ENCODE data around the gene AMOT.
A peak's percentile ranks its signal among the peaks of the same experiment; 100 is the strongest.

AMOT gene

DNA sequence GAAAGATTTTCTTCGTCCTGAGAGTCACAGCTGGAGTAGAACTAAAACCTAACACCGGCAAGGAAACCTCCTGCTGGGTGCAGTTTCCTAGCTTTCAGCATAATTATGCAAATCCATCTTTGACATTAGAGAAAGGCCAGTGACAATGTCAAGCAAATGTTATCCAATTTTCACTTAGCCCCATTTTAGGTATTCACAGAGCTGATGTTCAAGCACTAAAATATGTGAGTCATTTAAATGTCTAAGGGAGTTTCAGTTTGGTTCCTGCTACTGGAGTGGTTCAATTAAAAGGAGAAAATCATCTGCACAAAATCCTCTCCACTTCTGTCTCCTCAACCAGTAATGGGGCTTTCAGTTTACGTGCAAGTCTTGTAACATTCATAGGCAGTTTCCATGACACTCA is 37.1 kb upstream of the AMOT start:
- Histone ChIP-seq H3K27ac (ENCODE audit: low read length) (peak overlapping the region; percentile 24; the same call in 1 of the 2 replicates), H3F3A (ENCODE audit: insufficient read depth, low read length) (no peaks in the 10 kb centered on the region), H3K9me2 (replicated peaks; ENCODE audit: insufficient read depth, low read length) (no peaks in the 10 kb centered on the region), H3K36me3 (replicated peaks; ENCODE audit: insufficient read depth, low read length) (no peaks in the 10 kb centered on the region), H3K79me2 (ENCODE audit: low read length) (no peaks in the 10 kb centered on the region), H3K4me2 (ENCODE audit: low read depth, low read length) (peak overlapping the region; percentile 40; the same call in 1 of the 2 replicates), H4K20me1 (ENCODE audit: insufficient read depth, low read length) (no peaks in the 10 kb centered on the region), H3K4me1 (ENCODE audit: low read length) (peaks cover 18% of the 10 kb centered on the region; the same call in 1 of the 2 replicates), H3K4me3 (ENCODE audit: low read length) (no peak overlapping the region), H3K27me3 (replicated peaks; ENCODE audit: insufficient read depth, low read length) (no peaks in the 10 kb centered on the region), H3K9me3 (replicated peaks; ENCODE audit: insufficient read depth, low read length) (no peaks in the 10 kb centered on the region), H2AFZ (ENCODE audit: low read length) (no peak overlapping the region), H3K9ac (ENCODE audit: low read length) (no peak overlapping the region)
- TF ChIP-seq EZH2phosphoT487 (IDR thresholded peaks at IDR 0.05; ENCODE audit: low read length), result no peak
- no peak for TF ChIP-seq EZH2 (optimal IDR thresholded peaks at IDR 0.05; ENCODE audit: low read depth, low read length)
- TF ChIP-seq, protein P1, sequence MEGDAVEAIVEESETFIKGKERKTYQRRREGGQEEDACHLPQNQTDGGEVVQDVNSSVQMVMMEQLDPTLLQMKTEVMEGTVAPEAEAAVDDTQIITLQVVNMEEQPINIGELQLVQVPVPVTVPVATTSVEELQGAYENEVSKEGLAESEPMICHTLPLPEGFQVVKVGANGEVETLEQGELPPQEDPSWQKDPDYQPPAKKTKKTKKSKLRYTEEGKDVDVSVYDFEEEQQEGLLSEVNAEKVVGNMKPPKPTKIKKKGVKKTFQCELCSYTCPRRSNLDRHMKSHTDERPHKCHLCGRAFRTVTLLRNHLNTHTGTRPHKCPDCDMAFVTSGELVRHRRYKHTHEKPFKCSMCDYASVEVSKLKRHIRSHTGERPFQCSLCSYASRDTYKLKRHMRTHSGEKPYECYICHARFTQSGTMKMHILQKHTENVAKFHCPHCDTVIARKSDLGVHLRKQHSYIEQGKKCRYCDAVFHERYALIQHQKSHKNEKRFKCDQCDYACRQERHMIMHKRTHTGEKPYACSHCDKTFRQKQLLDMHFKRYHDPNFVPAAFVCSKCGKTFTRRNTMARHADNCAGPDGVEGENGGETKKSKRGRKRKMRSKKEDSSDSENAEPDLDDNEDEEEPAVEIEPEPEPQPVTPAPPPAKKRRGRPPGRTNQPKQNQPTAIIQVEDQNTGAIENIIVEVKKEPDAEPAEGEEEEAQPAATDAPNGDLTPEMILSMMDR (IDR thresholded peaks at IDR 0.05; ENCODE audit: low read length), result no peak
- peak; percentile 53 for DNase-seq

DNA sequence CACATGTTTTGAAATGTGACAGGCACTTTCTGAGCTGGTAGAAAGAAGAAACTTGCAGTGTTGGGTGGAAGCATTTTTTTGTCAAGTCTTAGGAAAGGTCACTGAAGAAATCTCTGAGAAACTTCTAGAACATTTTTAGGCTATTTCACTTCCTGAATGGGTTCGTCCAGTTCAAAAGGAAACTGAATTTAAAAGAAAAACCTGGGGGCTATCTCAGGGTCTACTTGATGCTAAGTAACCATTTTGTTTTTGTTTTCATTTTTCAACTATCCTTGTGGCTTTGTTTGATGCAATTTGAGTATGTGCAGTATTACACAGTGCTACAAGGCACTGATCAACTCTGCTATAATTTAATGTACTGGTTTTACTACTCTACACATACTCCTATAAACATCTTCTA is 34.0 kb upstream of the AMOT start:
- H3K9me2 ChIP-seq (replicated peaks; ENCODE audit: insufficient read depth, low read length), result no peaks in the 10 kb centered on the region
- no peaks in the 10 kb centered on the region for H3F3A ChIP-seq (ENCODE audit: insufficient read depth, low read length)
- H3K4me3 ChIP-seq (ENCODE audit: low read length), result no peak overlapping the region
- H3K4me2 ChIP-seq (ENCODE audit: low read depth, low read length), result peak overlapping the region; percentile 7
- TF ChIP-seq, protein P1 (IDR thresholded peaks at IDR 0.05; ENCODE audit: low read length), result no peak
- no peak for TF ChIP-seq EZH2phosphoT487 (IDR thresholded peaks at IDR 0.05; ENCODE audit: low read length)
- TF ChIP-seq EZH2 (optimal IDR thresholded peaks at IDR 0.05; ENCODE audit: low read depth, low read length), result no peak
- H3K9me3 ChIP-seq (replicated peaks; ENCODE audit: insufficient read depth, low read length), result no peaks in the 10 kb centered on the region
- H3K36me3 ChIP-seq (replicated peaks; ENCODE audit: insufficient read depth, low read length), result no peaks in the 10 kb centered on the region
- H3K27me3 ChIP-seq (replicated peaks; ENCODE audit: insufficient read depth, low read length), result no peaks in the 10 kb centered on the region
- no peak overlapping the region for H3K9ac ChIP-seq (ENCODE audit: low read length)
- H4K20me1 ChIP-seq (ENCODE audit: insufficient read depth, low read length), result no peaks in the 10 kb centered on the region
- DNase-seq, result peak; percentile 48
- no peaks in the 10 kb centered on the region for H3K79me2 ChIP-seq (ENCODE audit: low read length)
- H3K4me1 ChIP-seq (ENCODE audit: low read length), result peaks cover 18% of the 10 kb centered on the region; the same call in 1 of the 2 replicates
- H3K27ac ChIP-seq (ENCODE audit: low read length), result no peak overlapping the region
- H2AFZ ChIP-seq (ENCODE audit: low read length), result 0 out of 2 replicates have a peak overlapping the region, but pooled peaks have one; percentile 4

DNA sequence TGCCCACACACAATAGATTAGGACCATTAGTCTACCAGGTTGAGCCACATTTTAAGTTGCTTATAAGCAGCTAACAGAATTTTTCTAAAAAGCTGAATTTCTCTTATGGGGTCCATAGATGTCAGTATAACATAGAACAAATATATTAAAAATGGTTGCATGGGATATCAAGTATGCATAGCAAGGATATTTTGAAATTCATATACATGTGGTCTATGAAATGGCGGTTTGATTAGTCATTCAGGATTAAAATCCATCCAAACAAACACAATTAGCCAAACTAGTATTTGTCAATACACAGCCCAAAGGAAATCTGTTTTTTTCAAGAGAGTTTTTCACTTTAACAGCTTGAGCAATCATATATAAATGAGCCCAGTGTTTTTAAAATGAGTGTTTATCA is 33.5 kb upstream of the AMOT start:
- no peak for DNase-seq
- no peak overlapping the region for H3K4me3 ChIP-seq (ENCODE audit: low read length)
- peaks cover 18% of the 10 kb centered on the region; the same call in 1 of the 2 replicates for H3K4me1 ChIP-seq (ENCODE audit: low read length)
- no peaks in the 10 kb centered on the region for H3K36me3 ChIP-seq (replicated peaks; ENCODE audit: insufficient read depth, low read length)
- no peaks in the 10 kb centered on the region for H3F3A ChIP-seq (ENCODE audit: insufficient read depth, low read length)
- no peaks in the 10 kb centered on the region for H3K9me2 ChIP-seq (replicated peaks; ENCODE audit: insufficient read depth, low read length)
- peak overlapping the region; percentile 7; the same call in 1 of the 2 replicates for H3K4me2 ChIP-seq (ENCODE audit: low read depth, low read length)
- no peak overlapping the region for H3K9ac ChIP-seq (ENCODE audit: low read length)
- TF ChIP-seq, protein P1 (IDR thresholded peaks at IDR 0.05; ENCODE audit: low read length), result peak; percentile 27
- no peak for TF ChIP-seq EZH2 (optimal IDR thresholded peaks at IDR 0.05; ENCODE audit: low read depth, low read length)
- H3K9me3 ChIP-seq (replicated peaks; ENCODE audit: insufficient read depth, low read length), result no peaks in the 10 kb centered on the region
- no peaks in the 10 kb centered on the region for H3K79me2 ChIP-seq (ENCODE audit: low read length)
- H3K27me3 ChIP-seq (replicated peaks; ENCODE audit: insufficient read depth, low read length), result no peaks in the 10 kb centered on the region
- 0 out of 2 replicates have a peak overlapping the region, but pooled peaks have one; percentile 4 for H2AFZ ChIP-seq (ENCODE audit: low read length)
- H4K20me1 ChIP-seq (ENCODE audit: insufficient read depth, low read length), result no peaks in the 10 kb centered on the region
- no peak overlapping the region for H3K27ac ChIP-seq (ENCODE audit: low read length)

All from MM.1S (cell line).